ENCODE data around the gene ZNF205.

DNA sequence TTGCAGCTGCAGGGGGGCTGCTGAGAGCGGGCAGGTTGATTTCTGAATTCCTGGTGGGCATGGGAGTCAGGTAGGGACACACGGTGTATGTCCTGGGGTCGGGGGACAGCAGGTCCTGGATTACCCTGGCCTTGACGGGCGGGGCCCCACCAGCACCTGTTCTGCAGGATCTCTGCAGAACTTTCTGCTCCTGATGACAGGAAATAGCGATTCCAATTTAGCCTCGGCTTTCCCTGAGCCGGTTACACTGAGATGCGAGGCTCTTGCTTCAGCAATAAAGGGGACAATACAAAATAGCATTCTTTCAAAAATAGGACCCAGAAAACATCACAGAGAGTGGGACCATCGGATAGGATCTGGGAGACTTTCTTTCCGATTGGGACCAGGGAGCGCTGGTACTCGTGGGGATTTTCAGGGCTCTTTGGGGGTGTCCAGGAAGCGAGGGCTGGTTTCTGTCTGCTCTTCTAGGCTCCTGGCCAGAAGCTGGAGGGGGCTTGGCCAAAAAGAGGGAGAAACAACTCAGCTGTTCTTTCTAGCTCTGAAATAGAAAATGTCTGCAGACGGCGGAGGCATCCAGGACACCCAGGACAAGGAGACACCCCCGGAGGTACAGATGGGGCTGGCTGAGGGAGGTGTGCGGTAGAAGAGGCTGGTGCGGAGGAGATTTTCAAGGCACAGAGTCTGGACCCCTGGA is 642 bp downstream of the ZNF205 start:
- TF ChIP-seq, protein P1, sequence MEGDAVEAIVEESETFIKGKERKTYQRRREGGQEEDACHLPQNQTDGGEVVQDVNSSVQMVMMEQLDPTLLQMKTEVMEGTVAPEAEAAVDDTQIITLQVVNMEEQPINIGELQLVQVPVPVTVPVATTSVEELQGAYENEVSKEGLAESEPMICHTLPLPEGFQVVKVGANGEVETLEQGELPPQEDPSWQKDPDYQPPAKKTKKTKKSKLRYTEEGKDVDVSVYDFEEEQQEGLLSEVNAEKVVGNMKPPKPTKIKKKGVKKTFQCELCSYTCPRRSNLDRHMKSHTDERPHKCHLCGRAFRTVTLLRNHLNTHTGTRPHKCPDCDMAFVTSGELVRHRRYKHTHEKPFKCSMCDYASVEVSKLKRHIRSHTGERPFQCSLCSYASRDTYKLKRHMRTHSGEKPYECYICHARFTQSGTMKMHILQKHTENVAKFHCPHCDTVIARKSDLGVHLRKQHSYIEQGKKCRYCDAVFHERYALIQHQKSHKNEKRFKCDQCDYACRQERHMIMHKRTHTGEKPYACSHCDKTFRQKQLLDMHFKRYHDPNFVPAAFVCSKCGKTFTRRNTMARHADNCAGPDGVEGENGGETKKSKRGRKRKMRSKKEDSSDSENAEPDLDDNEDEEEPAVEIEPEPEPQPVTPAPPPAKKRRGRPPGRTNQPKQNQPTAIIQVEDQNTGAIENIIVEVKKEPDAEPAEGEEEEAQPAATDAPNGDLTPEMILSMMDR (IDR thresholded peaks at IDR 0.05): no peak
- TF ChIP-seq POLR2AphosphoS5 (IDR thresholded peaks at IDR 0.05) (no peak), POLR2A (IDR thresholded peaks at IDR 0.05) (no peak)

Data from prostate gland (tissue), 2 donors.